ENCODE measurements around the gene LGI4.

Gene LGI4

DNA sequence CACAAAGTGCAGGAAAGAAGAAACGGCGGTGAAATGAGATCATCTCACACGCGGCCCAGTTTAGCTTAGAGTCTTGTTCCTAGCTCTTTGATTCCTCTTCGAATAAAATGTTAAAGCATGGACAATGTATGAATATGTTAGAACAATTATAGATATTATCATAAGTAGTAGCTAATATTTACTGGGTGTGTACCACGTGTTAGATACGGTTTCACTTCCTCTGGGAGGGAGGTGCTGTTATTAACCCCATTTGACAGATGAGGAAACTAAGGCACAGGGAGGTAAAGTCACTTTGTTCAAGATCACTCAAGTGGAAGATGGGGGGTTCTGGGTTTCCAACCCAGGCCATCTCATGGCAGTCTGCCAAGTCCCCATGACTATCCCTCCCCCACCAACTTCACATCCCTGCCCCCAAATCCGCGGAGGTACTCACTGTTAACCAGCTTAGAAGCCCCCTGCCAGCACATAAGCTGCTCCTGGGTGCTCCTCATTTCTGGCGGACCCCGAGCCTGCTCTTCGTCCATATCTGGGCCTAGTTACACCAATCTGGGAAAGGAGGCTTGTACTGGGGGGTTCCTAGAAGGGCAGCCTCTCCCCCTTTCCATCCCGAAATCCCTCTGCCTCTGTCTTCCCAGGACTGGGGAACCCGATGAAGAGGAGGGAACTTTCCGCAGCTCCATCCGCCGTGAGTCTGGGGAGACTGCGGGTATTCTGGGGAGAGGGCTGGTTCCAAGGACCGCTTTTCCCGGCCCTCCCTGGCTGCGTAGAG, 7.2 kb upstream of the LGI4 start:
- Histone ChIP-seq H3K36me3 (ENCODE audit: control insufficient read depth, insufficient read depth, low read length) (no peaks in the 10 kb centered on the region), H3K4me1 (ENCODE audit: control insufficient read depth, insufficient read depth, low read length) (peaks cover 53% of the 10 kb centered on the region), H3K27ac (ENCODE audit: insufficient read depth, low read depth, low read length, poor library complexity, severe bottlenecking) (no peak overlapping the region), H3K9me3 (ENCODE audit: control insufficient read depth, low read length) (no peaks in the 10 kb centered on the region), H3K4me3 (ENCODE audit: insufficient read depth, low read depth, low read length) (peak overlapping the region; percentile 31), H3K27me3 (ENCODE audit: control insufficient read depth, insufficient read depth, low read length, poor library complexity, severe bottlenecking) (peaks cover 34% of the 10 kb centered on the region)
- WGBS, 2 experiments, result 13 to 14% methylated on average over 20 to 21 of the region's 21 CpGs

DNA sequence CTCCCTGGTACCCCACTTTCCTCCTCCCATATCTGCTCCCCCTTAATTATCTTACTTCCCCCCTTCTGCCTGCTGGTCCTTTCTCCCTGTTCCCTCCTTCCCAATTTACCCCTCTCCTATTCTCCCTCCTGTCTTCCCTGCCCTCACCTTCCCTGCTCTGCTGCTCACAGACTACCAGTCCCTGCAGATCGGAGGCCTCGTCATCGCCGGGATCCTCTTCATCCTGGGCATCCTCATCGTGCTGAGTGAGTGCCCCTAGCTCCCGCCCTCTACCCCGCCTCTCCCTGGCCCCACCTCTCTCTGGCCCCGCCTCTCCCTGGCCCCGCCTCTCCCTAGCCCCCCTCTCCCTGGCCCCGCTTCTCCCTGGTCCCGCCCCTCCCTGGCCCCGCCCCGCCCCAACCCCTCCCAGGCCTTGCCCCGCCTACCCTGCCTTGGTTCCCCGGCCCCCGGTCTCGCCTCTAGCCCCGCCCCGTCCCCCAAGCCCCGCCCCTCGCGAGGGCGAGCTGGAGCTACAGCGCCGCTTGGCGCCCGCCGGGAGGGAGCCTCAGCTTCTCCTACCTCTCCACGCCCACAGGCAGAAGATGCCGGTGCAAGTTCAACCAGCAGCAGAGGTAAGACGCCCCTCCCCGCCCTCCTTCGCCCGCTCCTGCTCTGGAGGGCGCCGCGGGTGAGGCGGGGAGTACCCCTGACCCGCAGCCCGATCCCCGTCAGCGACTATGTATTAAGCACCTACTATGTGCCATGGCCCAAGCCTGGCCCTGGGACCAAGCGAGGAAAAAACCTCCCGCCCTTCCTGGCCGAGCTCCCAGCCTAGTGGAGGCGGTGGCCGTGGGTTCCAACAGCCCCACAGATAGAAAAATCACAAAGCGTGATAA, 6.3 kb upstream of the LGI4 start:
- Histone ChIP-seq H3K9me3 (ENCODE audit: control insufficient read depth, low read length) (no peaks in the 10 kb centered on the region), H3K27me3 (ENCODE audit: control insufficient read depth, insufficient read depth, low read length, poor library complexity, severe bottlenecking) (peaks cover 34% of the 10 kb centered on the region), H3K4me3 (ENCODE audit: insufficient read depth, low read depth, low read length) (no peak overlapping the region), H3K27ac (ENCODE audit: insufficient read depth, low read depth, low read length, poor library complexity, severe bottlenecking) (no peak overlapping the region), H3K4me1 (ENCODE audit: control insufficient read depth, insufficient read depth, low read length) (peaks cover 53% of the 10 kb centered on the region), H3K36me3 (ENCODE audit: control insufficient read depth, insufficient read depth, low read length) (no peaks in the 10 kb centered on the region)
- 4% methylated on average over 44 to 46 of the region's 48 CpGs for WGBS, 2 experiments

DNA sequence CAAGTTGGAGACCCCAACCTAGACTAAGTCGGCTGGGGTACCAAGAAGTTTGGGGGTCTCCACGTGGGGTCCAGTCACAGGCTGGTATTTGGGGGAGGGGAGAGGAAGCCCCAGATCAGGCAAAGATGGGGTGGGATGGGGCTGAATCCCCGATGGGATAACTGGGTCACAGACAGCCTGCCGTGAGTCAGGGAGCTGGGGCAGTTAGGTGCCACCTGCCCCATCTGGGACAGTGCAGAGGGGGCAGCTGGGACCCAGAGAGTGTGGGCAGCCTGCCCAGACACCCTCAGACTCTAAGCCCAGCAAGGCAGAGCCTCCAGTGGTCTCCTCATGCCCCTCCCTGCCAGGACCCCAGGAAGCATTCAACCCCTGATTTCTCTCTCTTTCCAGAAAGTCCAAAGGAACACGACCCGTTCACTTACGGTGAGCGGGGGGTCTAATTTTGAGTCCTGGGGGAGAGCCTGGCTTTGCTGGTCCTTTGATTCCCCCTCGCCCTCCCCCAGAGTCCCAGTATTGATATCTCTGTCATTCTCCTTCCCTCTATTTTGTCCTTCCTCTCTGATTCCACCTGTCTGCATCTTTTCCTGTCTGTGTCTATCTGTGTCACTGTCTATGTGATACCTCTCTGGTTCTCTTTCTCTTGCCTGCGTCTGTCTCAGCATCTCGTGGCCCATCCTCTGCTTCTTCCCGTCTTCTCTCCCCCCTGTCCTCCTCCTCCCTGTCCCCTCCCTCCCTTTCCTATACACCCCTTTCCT, 5.5 kb upstream of the LGI4 start:
- no peak overlapping the region for H3K4me3 ChIP-seq (ENCODE audit: insufficient read depth, low read depth, low read length)
- H3K9me3 ChIP-seq (ENCODE audit: control insufficient read depth, low read length), result no peaks in the 10 kb centered on the region
- no peaks in the 10 kb centered on the region for H3K36me3 ChIP-seq (ENCODE audit: control insufficient read depth, insufficient read depth, low read length)
- peaks cover 34% of the 10 kb centered on the region for H3K27me3 ChIP-seq (ENCODE audit: control insufficient read depth, insufficient read depth, low read length, poor library complexity, severe bottlenecking)
- 83 to 85% methylated on average over 12 of the region's 12 CpGs for WGBS, 2 experiments
- peaks cover 58% of the 10 kb centered on the region for H3K4me1 ChIP-seq (ENCODE audit: control insufficient read depth, insufficient read depth, low read length)
- no peak overlapping the region for H3K27ac ChIP-seq (ENCODE audit: insufficient read depth, low read depth, low read length, poor library complexity, severe bottlenecking)

DNA sequence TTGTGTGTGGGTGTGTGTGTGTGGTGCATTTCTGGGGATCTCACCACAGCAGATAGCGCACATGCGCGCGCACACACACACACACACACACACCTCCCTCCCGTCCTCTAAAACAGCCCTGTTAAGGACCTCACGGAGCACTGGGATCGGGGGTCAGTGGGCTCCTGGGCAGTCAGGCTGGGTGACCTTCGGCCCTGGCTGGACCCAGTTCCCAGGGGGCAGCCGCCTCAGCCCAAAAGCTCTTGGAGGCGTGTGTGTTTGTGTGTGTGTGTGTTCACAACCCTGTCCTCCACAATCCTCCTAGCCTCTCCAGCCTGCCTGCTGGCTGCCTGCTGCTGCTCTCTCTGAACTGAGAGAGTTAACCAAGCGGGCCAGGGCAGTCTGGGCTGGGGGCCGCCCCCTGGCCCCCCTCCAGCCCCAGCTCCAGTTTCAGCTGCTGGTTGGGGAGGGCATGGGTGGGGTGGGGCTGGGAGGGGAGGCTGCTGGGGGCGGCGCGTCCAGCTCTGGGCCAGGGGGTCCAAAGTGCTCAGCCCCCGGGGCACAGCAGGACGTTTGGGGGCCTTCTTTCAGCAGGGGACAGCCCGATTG, 3.5 kb upstream of the LGI4 start, which contains the start of gene FXYD1:
FXYD1 (plus strand) TSS at position 520 of the 588 bp plus-strand sequence. CDS start 1,256 bp downstream, outside the sequence.
- H3K36me3 ChIP-seq (ENCODE audit: control insufficient read depth, insufficient read depth, low read length), result no peaks in the 10 kb centered on the region
- H3K4me1 ChIP-seq (ENCODE audit: control insufficient read depth, insufficient read depth, low read length), result peaks cover 59% of the 10 kb centered on the region
- H3K27me3 ChIP-seq (ENCODE audit: control insufficient read depth, insufficient read depth, low read length, poor library complexity, severe bottlenecking), result peaks cover 19% of the 10 kb centered on the region
- H3K4me3 ChIP-seq (ENCODE audit: insufficient read depth, low read depth, low read length), result no peak within 1 kb of the TSS
- 71 to 72% methylated on average over 18 of the region's 18 CpGs for WGBS, 2 experiments
- peak within 1 kb of the TSS; percentile 81 for H3K27ac ChIP-seq (ENCODE audit: insufficient read depth, low read depth, low read length, poor library complexity, severe bottlenecking)
- no peaks in the 10 kb centered on the region for H3K9me3 ChIP-seq (ENCODE audit: control insufficient read depth, low read length)

DNA sequence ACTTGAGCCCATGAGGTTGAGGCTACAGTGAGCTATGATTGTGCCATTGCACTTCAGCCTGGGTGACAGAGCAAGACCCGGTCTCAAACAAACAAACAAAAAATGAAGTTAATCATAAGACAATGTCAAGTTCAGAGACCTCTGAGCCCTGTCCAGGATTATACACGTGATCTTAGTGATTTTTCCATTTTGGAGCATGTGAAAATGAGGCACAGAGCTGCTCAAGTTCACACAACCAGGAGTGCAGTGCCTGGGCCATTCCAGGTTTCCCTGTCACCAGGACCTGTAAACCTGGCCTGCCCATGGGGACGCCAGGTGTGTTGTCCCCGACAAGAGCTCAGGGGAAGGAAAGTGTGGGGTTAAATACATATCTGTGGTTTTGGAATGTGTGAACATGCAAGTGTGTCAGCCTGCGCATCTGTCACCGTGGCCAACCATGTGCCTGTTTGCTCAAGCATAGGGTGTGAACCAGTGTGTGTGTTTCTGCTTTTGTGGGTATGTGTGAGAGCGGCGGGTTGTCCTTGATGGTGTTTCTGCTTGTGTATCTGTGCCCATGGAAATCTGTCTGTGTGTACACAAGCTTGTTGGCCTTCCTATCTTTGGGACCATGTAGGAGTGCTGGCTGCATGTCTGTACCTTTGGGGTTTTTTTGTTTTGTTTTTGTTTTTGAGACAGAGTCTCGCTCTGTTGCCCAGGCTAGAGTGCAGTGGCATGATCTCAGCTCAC, 2.3 kb upstream of the LGI4 start:
- Histone ChIP-seq H3K27ac (ENCODE audit: insufficient read depth, low read depth, low read length, poor library complexity, severe bottlenecking) (no peak overlapping the region), H3K36me3 (ENCODE audit: control insufficient read depth, insufficient read depth, low read length) (no peaks in the 10 kb centered on the region), H3K9me3 (ENCODE audit: control insufficient read depth, low read length) (no peaks in the 10 kb centered on the region), H3K27me3 (ENCODE audit: control insufficient read depth, insufficient read depth, low read length, poor library complexity, severe bottlenecking) (peaks cover 9% of the 10 kb centered on the region), H3K4me1 (ENCODE audit: control insufficient read depth, insufficient read depth, low read length) (peaks cover 56% of the 10 kb centered on the region), H3K4me3 (ENCODE audit: insufficient read depth, low read depth, low read length) (no peak overlapping the region)
- 92 to 94% methylated on average over 9 of the region's 9 CpGs for WGBS, 2 experiments

DNA sequence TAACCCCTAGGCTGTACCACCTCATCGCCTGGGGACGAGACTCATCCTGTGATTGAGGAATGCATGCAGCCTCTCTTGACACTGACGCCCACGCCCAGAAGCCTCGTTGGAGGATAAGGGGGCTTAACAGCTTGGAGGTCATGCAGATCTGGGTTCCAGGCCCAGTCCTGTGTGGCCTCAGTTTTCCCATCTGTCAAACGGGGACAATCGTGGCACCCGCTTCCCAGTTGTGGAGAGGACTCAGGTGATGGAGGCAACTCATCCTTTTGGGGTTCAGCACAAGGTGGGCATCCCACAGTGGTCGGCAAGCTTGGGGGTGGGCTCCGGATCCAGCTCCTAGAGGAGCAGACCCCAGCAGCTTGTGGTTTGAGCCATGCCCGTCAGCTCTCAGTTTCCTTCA, 1.4 kb upstream of the LGI4 start:
- Histone ChIP-seq H3K36me3 (ENCODE audit: control insufficient read depth, insufficient read depth, low read length) (no peaks in the 10 kb centered on the region), H3K4me3 (ENCODE audit: insufficient read depth, low read depth, low read length) (no peak overlapping the region), H3K27me3 (ENCODE audit: control insufficient read depth, insufficient read depth, low read length, poor library complexity, severe bottlenecking) (no peaks in the 10 kb centered on the region), H3K4me1 (ENCODE audit: control insufficient read depth, insufficient read depth, low read length) (peaks cover 53% of the 10 kb centered on the region), H3K27ac (ENCODE audit: insufficient read depth, low read depth, low read length, poor library complexity, severe bottlenecking) (no peak overlapping the region), H3K9me3 (ENCODE audit: control insufficient read depth, low read length) (no peaks in the 10 kb centered on the region)
- 88 to 90% methylated on average over 11 of the region's 11 CpGs for WGBS, 2 experiments

DNA sequence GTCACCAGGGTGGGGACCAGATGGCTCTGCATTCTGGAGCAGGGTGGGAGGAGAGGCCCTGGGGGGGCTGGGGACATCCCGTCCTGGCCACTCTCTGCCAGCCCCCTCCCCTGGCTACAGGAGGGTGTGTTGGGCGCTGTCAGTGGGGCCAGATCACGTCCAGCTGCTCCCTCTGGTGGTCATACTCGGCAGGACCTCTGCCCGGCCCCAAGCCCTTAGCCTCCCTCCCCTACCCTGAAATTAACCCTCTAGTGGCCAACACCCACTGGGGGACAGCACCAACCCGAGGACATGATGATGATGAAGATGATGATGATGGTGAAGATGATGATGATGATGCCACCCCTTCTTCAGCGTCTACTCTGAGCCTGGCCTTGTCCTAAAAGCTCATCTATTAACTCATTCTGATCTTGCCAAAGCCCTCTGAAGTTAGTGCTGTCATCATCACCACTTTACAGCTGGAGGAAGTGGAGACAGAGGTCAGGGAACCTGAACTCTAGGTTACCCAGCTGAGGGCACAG, 590 bp upstream of the LGI4 start:
- 0% methylated on average over 6 to 7 of the region's 7 CpGs for WGBS, 2 experiments
- H3K4me3 ChIP-seq (ENCODE audit: insufficient read depth, low read depth, low read length), result peak overlapping the region; percentile 17

DNA sequence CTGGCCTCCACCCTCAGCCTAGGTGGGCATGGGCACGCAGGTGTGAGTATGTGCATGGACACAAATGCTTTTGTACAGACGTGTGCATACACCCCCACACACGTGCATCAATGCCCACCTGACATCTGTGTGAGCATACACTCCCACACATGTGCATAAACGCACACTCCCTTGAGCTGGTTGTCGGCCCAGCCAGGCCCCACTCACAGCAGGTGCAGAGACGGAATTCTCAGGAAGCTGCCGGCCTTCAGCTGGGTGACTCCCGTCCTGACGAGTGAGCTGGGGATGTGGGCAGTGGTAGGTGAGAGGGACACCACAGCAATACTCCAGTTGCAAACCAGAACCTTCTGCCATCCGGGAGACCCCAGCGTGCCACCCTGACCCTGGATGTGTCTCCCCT, 1.0 kb downstream of the LGI4 start:
- Histone ChIP-seq H3K4me1 (ENCODE audit: control insufficient read depth, insufficient read depth, low read length) (peaks cover 31% of the 10 kb centered on the region), H3K27ac (ENCODE audit: insufficient read depth, low read depth, low read length, poor library complexity, severe bottlenecking) (no peak overlapping the region), H3K36me3 (ENCODE audit: control insufficient read depth, insufficient read depth, low read length) (no peaks in the 10 kb centered on the region), H3K27me3 (ENCODE audit: control insufficient read depth, insufficient read depth, low read length, poor library complexity, severe bottlenecking) (no peaks in the 10 kb centered on the region), H3K9me3 (ENCODE audit: control insufficient read depth, low read length) (no peaks in the 10 kb centered on the region), H3K4me3 (ENCODE audit: insufficient read depth, low read depth, low read length) (no peak overlapping the region)
- WGBS, 2 experiments, result 88 to 91% methylated on average over 11 of the region's 11 CpGs

More for the DNA sequence above, 590 bp upstream of the LGI4 start:
- Histone ChIP-seq H3K9me3 (ENCODE audit: control insufficient read depth, low read length) (no peaks in the 10 kb centered on the region), H3K4me1 (ENCODE audit: control insufficient read depth, insufficient read depth, low read length) (peaks cover 47% of the 10 kb centered on the region), H3K27ac (ENCODE audit: insufficient read depth, low read depth, low read length, poor library complexity, severe bottlenecking) (no peak overlapping the region), H3K27me3 (ENCODE audit: control insufficient read depth, insufficient read depth, low read length, poor library complexity, severe bottlenecking) (no peaks in the 10 kb centered on the region), H3K36me3 (ENCODE audit: control insufficient read depth, insufficient read depth, low read length) (no peaks in the 10 kb centered on the region)

DNA sequence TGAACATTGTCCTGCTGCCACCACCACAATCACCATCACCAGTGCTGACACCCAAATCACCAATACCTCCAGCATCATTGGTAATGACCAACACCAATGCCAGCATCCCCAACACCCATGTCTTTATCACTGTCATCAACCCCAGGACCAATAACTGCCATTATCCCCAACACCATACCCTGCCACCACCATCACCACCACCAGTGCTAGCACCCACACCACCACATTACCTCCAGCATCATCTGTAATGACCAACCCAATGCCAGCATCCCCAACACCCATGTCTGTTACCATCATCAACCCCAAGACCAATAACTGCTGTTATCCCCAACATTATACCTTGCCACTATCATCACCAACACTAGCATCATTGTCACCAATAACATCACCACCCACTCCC, 2.6 kb downstream of the LGI4 start:
- H3K4me3 ChIP-seq (ENCODE audit: insufficient read depth, low read depth, low read length), result no peak overlapping the region
- no peaks in the 10 kb centered on the region for H3K9me3 ChIP-seq (ENCODE audit: control insufficient read depth, low read length)
- no peak overlapping the region for H3K27ac ChIP-seq (ENCODE audit: insufficient read depth, low read depth, low read length, poor library complexity, severe bottlenecking)
- H3K27me3 ChIP-seq (ENCODE audit: control insufficient read depth, insufficient read depth, low read length, poor library complexity, severe bottlenecking), result no peaks in the 10 kb centered on the region
- peaks cover 21% of the 10 kb centered on the region for H3K4me1 ChIP-seq (ENCODE audit: control insufficient read depth, insufficient read depth, low read length)
- H3K36me3 ChIP-seq (ENCODE audit: control insufficient read depth, insufficient read depth, low read length), result no peaks in the 10 kb centered on the region

All from ectodermal cell (in vitro differentiated cells).